Heart left ventricle (tissue), 13 donors: ENCODE data around the gene PROCR.

Source experiments
- CTCF ChIP-seq, 12 donors: fragments of 200-600 bp; sonication (generic) in 4 of 12; IDR thresholded peaks; one replicate each; pipeline versions ENCODE4 v1.5.0 to v1.8.0; 2018 to 2022; ENCODE audit warnings: antibody characterized with exemption in 12 of 12, mild to moderate bottlenecking in 5 of 12
- POLR2A ChIP-seq, 2 donors: fragments of 450-650 bp; IDR thresholded peaks; one replicate each; pipeline ENCODE4 v1.6.1; 2017; ENCODE audit warnings: antibody characterized with exemption in 2 of 2, mild to moderate bottlenecking in 2 of 2, moderate library complexity in 2 of 2
- donor health status: ischemic (EF 13 %, LVEDD 7.1; RV severe dilation, severe dysfunction).
- donor health status: DM: no; HTN: yes; CAD: no.
- donor health status: DM: no; HTN: no; CAD: no.
- donor health status: ischemic (EF 25% LVEDD 6.9; RV normal size, moderate dysfunction).
- donor health status: ischemic (EF 25% LVEDD 5.7; RV mildly dilated, moderate dysfunction).
- donor health status: ischemic (EF 35%, LVEDD 5.7; RV mildly dilated, moderate dysfunction).
- donor health status: nonischemic (EF 11% LVEDD 7.7; RV severe dilation, severe dysfunction).
- donor health status: DM: yes; HTN: yes; CAD: no.
- donor health status: PGD.
- donor health status: ischemic (EF 29% LVEDD 5.4; RV normal size, mild dysfunction).
- donor health status: nonischemic (EF 23%, LVEDD 6.1; RV moderate dilation, normal function).

DNA sequence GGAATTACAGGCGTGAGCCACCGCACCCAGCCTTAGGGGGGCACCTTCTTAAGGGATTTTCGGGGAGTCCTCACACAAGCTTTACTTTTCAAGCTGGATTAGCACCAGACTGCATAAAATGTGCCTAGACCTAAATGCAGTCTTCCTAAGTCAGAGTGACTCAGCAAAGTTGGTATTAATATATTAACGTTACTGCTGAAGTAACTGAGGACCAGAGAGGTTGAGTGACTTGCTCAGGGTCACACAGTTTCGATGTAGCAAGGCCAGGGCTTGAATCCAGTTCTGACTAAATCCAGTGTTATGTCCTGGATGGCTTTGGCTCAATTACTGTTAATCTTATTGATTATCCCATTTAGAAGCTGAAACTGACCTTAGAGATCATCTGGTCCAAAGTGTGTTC lies 38.1 kb upstream of the PROCR start:
- TF ChIP-seq POLR2A (IDR thresholded peaks at IDR 0.05), result no peak
- no peak for TF ChIP-seq CTCF (IDR thresholded peaks at IDR 0.05)
